Body of pancreas (tissue), 4 donors: ENCODE data around the gene ITPR2. TPM values are rescaled to one million over a fixed set of nuclear protein-coding genes. Genes with fewer than 3 reads are reported as not detected.
A peak's percentile ranks its signal among the peaks of the same experiment; 100 is the strongest.

Experiments
- ATAC-seq: fragments of 150-250 bp; one replicate; pipeline ENCODE4 v1.9.1; 2016
- DNase-seq, 4 donors: peaks; one replicate each; pipeline ENCODE4 v3.0.0-alpha.2; 2019
- H3K27ac ChIP-seq, 4 donors: fragments of 200-600 bp; sonication (generic); 1 replicate in 3 of 4; 2 replicates in 1 of 4; pipeline versions ENCODE4 v1.5.1 to v1.6.1; 2016 to 2019; ENCODE audit warnings: mild to moderate bottlenecking in 1 of 4, mixed read lengths in 1 of 4, moderate library complexity in 1 of 4
- H3K27me3 ChIP-seq, 2 donors: fragments of 200-600 bp; sonication (generic); one replicate each; pipeline ENCODE4 v1.6.0; 2016; ENCODE audit warnings: mild to moderate bottlenecking in 1 of 2
- H3K36me3 ChIP-seq, 2 donors: fragments of 200-600 bp; sonication (generic); replicated peaks in 1 of 2; 2 replicates each; pipeline ENCODE4 v1.5.1; 2016; ENCODE audit warnings: low read depth in 2 of 2; ENCODE audit not compliant: insufficient read depth in 1 of 2
- H3K4me1 ChIP-seq: fragments of 200-600 bp; sonication (generic); one replicate; pipeline ENCODE4 v1.6.0; 2016
- H3K4me3 ChIP-seq, 2 donors: fragments of 200-600 bp; sonication (generic); 1 replicate in 1 of 2; 2 replicates in 1 of 2; pipeline ENCODE4 v1.5.1; 2016 to 2019
- H3K9me3 ChIP-seq, 3 donors: fragments of 200-600 bp; sonication (generic); 1 replicate in 2 of 3; 2 replicates in 1 of 3; pipeline ENCODE4 v1.5.1; 2016
- POLR2A ChIP-seq, 3 donors: fragments of 450-650 bp; IDR thresholded peaks; one replicate each; pipeline ENCODE4 v1.6.1; 2016; ENCODE audit warnings: antibody characterized with exemption in 3 of 3, mild to moderate bottlenecking in 2 of 3
- WGBS, 2 donors: methylation state at CpG; one replicate each; pipeline ENCODE4 v1.1.5; 2017; 5-methylcytosine and 5-hydroxymethylcytosine counted together
- intact Hi-C: fragments of 100-400 bp; cut with DNase I; formaldehyde crosslinking; loops from one replicate; pipeline ENCODE4 v1.15.1; 2023
- total RNA-seq, 2 donors: library from RNA; depleted of rRNA; stranded (reverse); fragments of >200 nt; gene quantifications; one replicate each; pipeline ENCODE4 v1.1.0, GENCODE V29; 2016
- TF ChIP-seq, protein P1 (sequence below), 7 experiments: fragments of 450-650 bp in 4 of 7; fragments of 200-600 bp in 3 of 7; sonication (generic) in 3 of 7; IDR thresholded peaks; one replicate each; pipeline ENCODE4 v1.5.1; 2016 to 2019; ENCODE audit warnings: antibody characterized with exemption in 7 of 7

The ITPR2 gene
- total RNA-seq, 2 donors from 2014 or later = 37.4 to 92.9 TPM

GRCh38 chr12:26465419-26466097, 367.4 kb downstream of the ITPR2 start:
- 91 to 93% methylated on average over 6 of the region's 6 CpGs for WGBS, 2 donors
- no peaks in the 10 kb centered on the region for H3K36me3 ChIP-seq
- TF ChIP-seq POLR2A (IDR thresholded peaks at IDR 0.05) = no peak
- TF ChIP-seq, protein P1, sequence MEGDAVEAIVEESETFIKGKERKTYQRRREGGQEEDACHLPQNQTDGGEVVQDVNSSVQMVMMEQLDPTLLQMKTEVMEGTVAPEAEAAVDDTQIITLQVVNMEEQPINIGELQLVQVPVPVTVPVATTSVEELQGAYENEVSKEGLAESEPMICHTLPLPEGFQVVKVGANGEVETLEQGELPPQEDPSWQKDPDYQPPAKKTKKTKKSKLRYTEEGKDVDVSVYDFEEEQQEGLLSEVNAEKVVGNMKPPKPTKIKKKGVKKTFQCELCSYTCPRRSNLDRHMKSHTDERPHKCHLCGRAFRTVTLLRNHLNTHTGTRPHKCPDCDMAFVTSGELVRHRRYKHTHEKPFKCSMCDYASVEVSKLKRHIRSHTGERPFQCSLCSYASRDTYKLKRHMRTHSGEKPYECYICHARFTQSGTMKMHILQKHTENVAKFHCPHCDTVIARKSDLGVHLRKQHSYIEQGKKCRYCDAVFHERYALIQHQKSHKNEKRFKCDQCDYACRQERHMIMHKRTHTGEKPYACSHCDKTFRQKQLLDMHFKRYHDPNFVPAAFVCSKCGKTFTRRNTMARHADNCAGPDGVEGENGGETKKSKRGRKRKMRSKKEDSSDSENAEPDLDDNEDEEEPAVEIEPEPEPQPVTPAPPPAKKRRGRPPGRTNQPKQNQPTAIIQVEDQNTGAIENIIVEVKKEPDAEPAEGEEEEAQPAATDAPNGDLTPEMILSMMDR (IDR thresholded peaks at IDR 0.05) = no peak
- no peak overlapping the region for H3K27ac ChIP-seq
- no peaks in the 10 kb centered on the region for H3K27me3 ChIP-seq
- ATAC-seq = no peak
- no peak overlapping the region for H3K4me3 ChIP-seq
- H3K9me3 ChIP-seq = no peaks in the 10 kb centered on the region
- H3K4me1 ChIP-seq = no peaks in the 10 kb centered on the region
- no peak for DNase-seq
- intact Hi-C loops = no loop called here

GRCh38 chr12:26461776-26462175, 371.2 kb downstream of the ITPR2 start:
- ATAC-seq (no peak), DNase-seq (no peak)
- Histone ChIP-seq H3K27me3 (no peaks in the 10 kb centered on the region), H3K27ac (no peak overlapping the region), H3K4me1 (no peaks in the 10 kb centered on the region), H3K9me3 (no peaks in the 10 kb centered on the region), H3K4me3 (no peak overlapping the region), H3K36me3 (no peaks in the 10 kb centered on the region)
- intact Hi-C loops = no loop called here
- TF ChIP-seq, protein P1 (IDR thresholded peaks at IDR 0.05) = no peak
- TF ChIP-seq POLR2A (IDR thresholded peaks at IDR 0.05) = no peak
- WGBS, 2 donors = 79 to 100% methylated on average over 1 of the region's 1 CpG

DNA sequence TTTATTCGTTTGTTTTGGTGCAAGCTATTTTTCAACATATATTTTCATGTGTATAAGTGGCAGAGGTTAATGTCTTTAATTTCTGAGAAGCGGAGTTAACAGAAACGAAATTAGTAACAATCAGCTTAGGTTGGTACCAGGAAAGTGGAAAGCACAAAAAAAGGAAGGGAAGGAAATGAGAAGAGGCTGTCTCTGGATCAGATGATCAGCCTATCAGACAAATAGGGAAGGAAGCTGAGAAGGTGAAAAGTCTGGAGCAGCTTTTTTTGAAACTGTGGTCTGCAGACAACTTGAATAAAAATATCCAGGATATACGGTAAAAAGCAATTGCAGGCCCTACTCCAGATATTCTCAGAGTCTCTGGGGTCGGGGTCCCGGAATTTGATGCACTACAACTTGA, 372.6 kb downstream of the ITPR2 start:
- no peaks in the 10 kb centered on the region for H3K27me3 ChIP-seq
- no peak for TF ChIP-seq POLR2A (IDR thresholded peaks at IDR 0.05)
- TF ChIP-seq, protein P1 (IDR thresholded peaks at IDR 0.05) = no peak
- no peaks in the 10 kb centered on the region for H3K36me3 ChIP-seq
- intact Hi-C loops = no loop called here
- no peak for ATAC-seq
- no peak for DNase-seq
- H3K4me1 ChIP-seq = peaks cover 9% of the 10 kb centered on the region
- no peak overlapping the region for H3K27ac ChIP-seq
- no peak overlapping the region for H3K4me3 ChIP-seq
- H3K9me3 ChIP-seq = no peaks in the 10 kb centered on the region
- 84 to 90% methylated on average over 6 of the region's 6 CpGs for WGBS, 2 donors

GRCh38 chr12:26455936-26456574, 376.9 kb downstream of the ITPR2 start:
- Histone ChIP-seq H3K27ac (no peak overlapping the region), H3K4me1 (peaks cover 9% of the 10 kb centered on the region), H3K27me3 (no peaks in the 10 kb centered on the region), H3K4me3 (no peak overlapping the region), H3K9me3 (no peaks in the 10 kb centered on the region), H3K36me3 (no peaks in the 10 kb centered on the region)
- intact Hi-C loops = no loop called here
- TF ChIP-seq, protein P1 (IDR thresholded peaks at IDR 0.05) = no peak
- TF ChIP-seq POLR2A (IDR thresholded peaks at IDR 0.05) = no peak
- 48 to 59% methylated on average over 3 of the region's 3 CpGs for WGBS, 2 donors
- ATAC-seq (no peak), DNase-seq (peak in 2 of 4 donors; percentile 10 to 22)

- WGBS, 2 donors = 92 to 94% methylated on average over 3 of the region's 3 CpGs
- Histone ChIP-seq H3K4me3 (no peak overlapping the region), H3K36me3 (no peaks in the 10 kb centered on the region), H3K27ac (no peak overlapping the region), H3K9me3 (no peaks in the 10 kb centered on the region), H3K4me1 (peaks cover 9% of the 10 kb centered on the region), H3K27me3 (no peaks in the 10 kb centered on the region)
- DNase-seq (no peak), ATAC-seq (no peak)
- intact Hi-C loops = no loop called here
- TF ChIP-seq, protein P1 (IDR thresholded peaks at IDR 0.05) = no peak
- TF ChIP-seq POLR2A (IDR thresholded peaks at IDR 0.05) = no peak
These were observed 379.7 kb downstream of the ITPR2 start for GRCh38 chr12:26453246-26453645.
